Thyroid gland (tissue), 4 donors: ENCODE measurements around the gene PLEKHH1. TPM values are rescaled to one million over a fixed set of nuclear protein-coding genes. Genes with fewer than 3 reads are reported as not detected.

Source experiments
- DNase-seq, 2 donors: peaks; one replicate each; pipeline ENCODE4 v3.0.0-alpha.2; 2019
- H3K27ac ChIP-seq, 3 donors: fragments of 200-600 bp; sonication (generic); 1 replicate in 2 of 3; 2 replicates in 1 of 3; pipeline ENCODE4 v1.5.1; 2016 to 2019; ENCODE audit warnings: mild to moderate bottlenecking in 1 of 3, moderate library complexity in 1 of 3
- H3K27me3 ChIP-seq: fragments of 200-600 bp; sonication (generic); one replicate; pipeline ENCODE4 v1.5.1; 2019
- H3K36me3 ChIP-seq, 2 donors: fragments of 200-600 bp; sonication (generic); one replicate each; pipeline ENCODE4 v1.5.1; 2016 to 2019
- H3K4me1 ChIP-seq, 2 donors: fragments of 200-600 bp; sonication (generic); one replicate each; pipeline ENCODE4 v1.5.1; 2017 to 2019
- H3K4me3 ChIP-seq, 3 donors: fragments of 200-600 bp; sonication (generic); replicated peaks in 1 of 3; 1 replicate in 2 of 3; 2 replicates in 1 of 3; pipeline ENCODE4 v1.5.1; 2016; ENCODE audit warnings: mild to moderate bottlenecking in 1 of 3
- H3K9me3 ChIP-seq: fragments of 200-600 bp; sonication (generic); one replicate; pipeline ENCODE4 v1.5.1; 2017
- CTCF ChIP-seq, 6 experiments: fragments of 200-600 bp in 3 of 6; fragments of 450-650 bp in 3 of 6; sonication (generic) in 3 of 6; IDR thresholded peaks; one replicate each; pipeline ENCODE4 v1.5.1; 2016 to 2019; ENCODE audit warnings: antibody characterized with exemption in 6 of 6, mild to moderate bottlenecking in 2 of 6, inconsistent platforms in 1 of 6, moderate library complexity in 1 of 6
- POLR2A ChIP-seq, 2 donors: fragments of 450-650 bp; IDR thresholded peaks; one replicate each; pipeline ENCODE4 v1.6.1; 2017; ENCODE audit warnings: antibody characterized with exemption in 2 of 2, mild to moderate bottlenecking in 2 of 2, moderate library complexity in 1 of 2
- WGBS, 2 donors: methylation state at CpG; one replicate each; pipeline ENCODE4 v1.1.5; 2017; 5-methylcytosine and 5-hydroxymethylcytosine counted together
- intact Hi-C: fragments of 100-400 bp; cut with DNase I; formaldehyde crosslinking; loops from one replicate; pipeline ENCODE4 v1.15.1; 2023
- total RNA-seq, 4 donors: library from RNA; depleted of rRNA; stranded (reverse); fragments of >200 nt; gene quantifications; one replicate each; pipeline ENCODE4 v1.2.3, GENCODE V29; 2016

Gene PLEKHH1
- total RNA-seq, 4 donors from 2014 or later = 225 to 336 (median 241) TPM

- no peaks in the 10 kb centered on the region for H3K27me3 ChIP-seq
- no peak overlapping the region for H3K27ac ChIP-seq
- no peak for TF ChIP-seq CTCF (IDR thresholded peaks at IDR 0.05)
- TF ChIP-seq POLR2A (IDR thresholded peaks at IDR 0.05) = no peak
- H3K4me3 ChIP-seq = no peak overlapping the region
- peaks cover under 1 to 13% of the 10 kb centered on the region in 2 donors for H3K4me1 ChIP-seq
- intact Hi-C loops = loop anchor here (10.0 kb wide), 1 partner anchor 155 kb away; the partner anchor contains the start of gene VTI1B
- WGBS, 2 donors = 91 to 92% methylated on average over 5 of the region's 5 CpGs
- H3K9me3 ChIP-seq = no peaks in the 10 kb centered on the region
- no peaks in the 10 kb centered on the region for H3K36me3 ChIP-seq
- no peak for DNase-seq
These were observed 13.7 kb upstream of the PLEKHH1 start for GRCh38 chr14:67519406-67519805.

GRCh38 chr14:67520482-67520881, 12.6 kb upstream of the PLEKHH1 start:
- TF ChIP-seq CTCF (IDR thresholded peaks at IDR 0.05) (no peak), POLR2A (IDR thresholded peaks at IDR 0.05) (no peak)
- Histone ChIP-seq H3K27me3 (no peaks in the 10 kb centered on the region), H3K27ac (no peak overlapping the region), H3K4me3 (no peak overlapping the region), H3K36me3 (no peaks in the 10 kb centered on the region), H3K9me3 (no peaks in the 10 kb centered on the region), H3K4me1 (peaks cover 0 to 13% of the 10 kb centered on the region in 2 donors)
- DNase-seq = no peak
- intact Hi-C loops = no loop called here
- WGBS, 2 donors = 86 to 94% methylated on average over 1 of the region's 1 CpG

GRCh38 chr14:67522270-67522669, 10.8 kb upstream of the PLEKHH1 start:
- intact Hi-C loops = no loop called here
- no peak overlapping the region for H3K4me3 ChIP-seq
- DNase-seq = no peak
- 35 to 55% methylated on average over 2 of the region's 2 CpGs for WGBS, 2 donors
- H3K9me3 ChIP-seq = no peaks in the 10 kb centered on the region
- no peaks in the 10 kb centered on the region for H3K27me3 ChIP-seq
- no peaks in the 10 kb centered on the region for H3K36me3 ChIP-seq
- TF ChIP-seq POLR2A (IDR thresholded peaks at IDR 0.05) (no peak), CTCF (IDR thresholded peaks at IDR 0.05) (no peak)
- no peak overlapping the region for H3K27ac ChIP-seq
- H3K4me1 ChIP-seq = peaks cover 6 to 14% of the 10 kb centered on the region in 2 donors

GRCh38 chr14:67523764-67524633, 9.1 kb upstream of the PLEKHH1 start:
- no peak for DNase-seq
- no peaks in the 10 kb centered on the region for H3K27me3 ChIP-seq
- intact Hi-C loops = no loop called here

More at GRCh38 chr14:67523764-67524633, 9.1 kb upstream of the PLEKHH1 start:
- Histone ChIP-seq H3K27ac (no peak overlapping the region), H3K9me3 (no peaks in the 10 kb centered on the region), H3K36me3 (no peaks in the 10 kb centered on the region), H3K4me1 (peaks cover 22 to 32% of the 10 kb centered on the region in 2 donors), H3K4me3 (no peak overlapping the region)
- TF ChIP-seq POLR2A (IDR thresholded peaks at IDR 0.05) (no peak), CTCF (IDR thresholded peaks at IDR 0.05) (no peak)
- WGBS, 2 donors = 80 to 84% methylated on average over 7 of the region's 7 CpGs
